Activated T-cell treated with anti-CD3 and anti-CD28 coated beads, Interleukin-2, amount 50 U/mL, for 24 hours (primary cell): Measurements from ENCODE around the gene PPP2R1B.

Experiments
- DNase-seq: peaks from one replicate; pipeline ENCODE4 v3.0.0-alpha.2; 2020
- H3K27ac Mint-ChIP-seq: 2 replicates; pipeline ENCODE4 v1.8.0; 2020; ENCODE audit warnings: mild to moderate bottlenecking, mixed read lengths
- H3K27me3 Mint-ChIP-seq: 2 replicates; pipeline ENCODE4 v1.8.0; 2020; ENCODE audit warnings: mixed read lengths
- H3K36me3 Mint-ChIP-seq: 2 replicates; pipeline ENCODE4 v1.8.0; 2020; ENCODE audit warnings: low read depth, mixed read lengths
- H3K4me1 Mint-ChIP-seq: 2 replicates; pipeline ENCODE4 v1.8.0; 2020; ENCODE audit warnings: low read depth, mixed read lengths
- H3K4me3 Mint-ChIP-seq: 2 replicates; pipeline ENCODE4 v1.8.0; 2020; ENCODE audit warnings: mild to moderate bottlenecking, moderate library complexity, mixed read lengths
- H3K9me3 Mint-ChIP-seq: 2 replicates; pipeline ENCODE4 v1.8.0; 2020; ENCODE audit warnings: mixed read lengths

The PPP2R1B gene

GRCh38 chr11:111691176-111691575 lies 75.0 kb downstream of the PPP2R1B start:
- H3K4me3 Mint-ChIP-seq = no peak overlapping the region
- H3K36me3 Mint-ChIP-seq = peaks cover 42% of the 10 kb centered on the region
- no peak for DNase-seq
- H3K27ac Mint-ChIP-seq = no peak overlapping the region
- H3K9me3 Mint-ChIP-seq = no peaks in the 10 kb centered on the region
- H3K4me1 Mint-ChIP-seq = no peaks in the 10 kb centered on the region
- no peaks in the 10 kb centered on the region for H3K27me3 Mint-ChIP-seq

DNA sequence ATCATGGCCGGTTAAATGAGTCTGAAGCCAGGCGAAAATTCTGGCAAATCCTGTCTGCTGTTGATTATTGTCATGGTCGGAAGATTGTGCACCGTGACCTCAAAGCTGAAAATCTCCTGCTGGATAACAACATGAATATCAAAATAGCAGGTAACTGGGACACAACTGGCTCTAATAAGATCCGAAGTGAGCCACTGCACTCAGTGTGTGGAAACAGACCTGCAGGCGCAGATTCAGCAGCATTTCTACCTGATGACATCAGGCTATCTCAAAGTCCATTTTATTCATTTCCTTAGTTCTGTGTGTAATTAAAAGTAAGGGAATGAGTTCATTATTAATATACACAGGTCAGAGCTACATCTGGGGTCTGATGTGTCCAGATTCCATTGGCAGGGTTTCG lies 78.2 kb downstream of the PPP2R1B start:
- peaks cover 45% of the 10 kb centered on the region for H3K36me3 Mint-ChIP-seq
- no peaks in the 10 kb centered on the region for H3K4me1 Mint-ChIP-seq
- H3K4me3 Mint-ChIP-seq = no peak overlapping the region
- H3K9me3 Mint-ChIP-seq = no peaks in the 10 kb centered on the region
- no peak for DNase-seq
- H3K27me3 Mint-ChIP-seq = no peaks in the 10 kb centered on the region
- H3K27ac Mint-ChIP-seq = no peak overlapping the region

DNA sequence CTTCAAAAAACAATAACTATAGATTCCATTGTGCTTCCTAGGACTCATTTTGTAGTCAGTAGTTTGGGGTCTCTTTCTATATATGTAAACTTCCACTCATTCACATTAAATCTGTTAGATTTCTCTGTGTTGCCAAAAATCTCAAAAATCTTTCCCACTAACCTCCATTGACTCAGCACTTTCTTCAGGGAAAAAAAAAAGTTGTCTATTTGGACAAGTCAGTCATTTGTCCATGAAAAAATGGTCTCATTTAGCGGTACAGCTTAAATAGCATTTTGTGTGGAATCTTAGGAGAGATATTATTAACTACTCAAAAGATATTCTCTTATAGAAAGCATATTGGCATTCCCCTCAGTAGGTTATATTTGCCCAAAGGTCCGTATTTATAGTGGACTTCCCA lies 81.9 kb downstream of the PPP2R1B start:
- H3K36me3 Mint-ChIP-seq = peaks cover 26% of the 10 kb centered on the region
- no peak for DNase-seq
- no peaks in the 10 kb centered on the region for H3K4me1 Mint-ChIP-seq
- no peak overlapping the region for H3K4me3 Mint-ChIP-seq
- H3K27me3 Mint-ChIP-seq = no peaks in the 10 kb centered on the region
- no peaks in the 10 kb centered on the region for H3K9me3 Mint-ChIP-seq
- no peak overlapping the region for H3K27ac Mint-ChIP-seq

GRCh38 chr11:111683806-111684205 lies 82.4 kb downstream of the PPP2R1B start:
- Mint-ChIP-seq H3K4me1 (no peaks in the 10 kb centered on the region), H3K9me3 (no peaks in the 10 kb centered on the region), H3K4me3 (no peak overlapping the region), H3K36me3 (peaks cover 22% of the 10 kb centered on the region), H3K27ac (no peak overlapping the region), H3K27me3 (no peaks in the 10 kb centered on the region)
- no peak for DNase-seq

- H3K9me3 Mint-ChIP-seq = no peaks in the 10 kb centered on the region
- H3K27ac Mint-ChIP-seq = no peak overlapping the region
- H3K4me1 Mint-ChIP-seq = peaks cover 2% of the 10 kb centered on the region
- H3K27me3 Mint-ChIP-seq = no peaks in the 10 kb centered on the region
- H3K36me3 Mint-ChIP-seq = peaks cover 19% of the 10 kb centered on the region
- DNase-seq = no peak
- no peak overlapping the region for H3K4me3 Mint-ChIP-seq
Observed at GRCh38 chr11:111680486-111681175, 85.6 kb downstream of the PPP2R1B start.
